SH-SY5Y (cell line): Measurements from ENCODE around the gene LRIG1.

Experiments used
- GATA2 ChIP-seq: IDR thresholded peaks from 2 replicates; pipeline ENCODE4 v1.6.1; 2011; ENCODE audit warnings: mild to moderate bottlenecking, low read depth, low read length
- GATA3 ChIP-seq: IDR thresholded peaks from 2 replicates; pipeline ENCODE4 v1.6.1; 2011; ENCODE audit warnings: low read depth, mild to moderate bottlenecking, low read length, moderate library complexity

GRCh38 chr3:66473692-66474091 is 27.1 kb downstream of the LRIG1 start:
- TF ChIP-seq GATA2 (no peak), GATA3 (no peak)
